H1 (cell line): ENCODE data around the gene USP50. TPM values are rescaled to one million over a fixed set of nuclear protein-coding genes. Genes with fewer than 3 reads are reported as not detected.

ENCODE experiments used
- CTCF ChIA-PET: fragments of 300-600 bp; sonication (Branson Sonifier 250); formaldehyde crosslinking; loops from one replicate; lab custom pipeline; 2021; ENCODE audit not compliant: partially characterized antibody; lab: Charles Lee
- POLR2A ChIA-PET: fragments of 300-600 bp; sonication (Branson Sonifier 250); formaldehyde crosslinking; loops from one replicate; lab custom pipeline; 2021; ENCODE audit warnings: inconsistent platforms; ENCODE audit not compliant: partially characterized antibody; lab: Charles Lee
- DNase-seq, 2 experiments: peaks; one replicate each; pipeline versions ENCODE4 v3.0.0 to v3.0.0-alpha.2; 2010 to 2022; ENCODE audit warnings: low spot score in 2 of 2, low read depth in 1 of 2, mixed read lengths in 1 of 2
- FAIRE-seq: peaks from 2 replicates; lab custom pipeline; 2011; peaks lifted over from hg19 to GRCh38; lab: Jason Lieb, UNC
- H2AFZ ChIP-seq: 2 replicates; pipeline ENCODE4 v1.8.1; 2012; ENCODE audit warnings: low read length, inconsistent platforms
- H2AK5ac ChIP-seq: 2 replicates; pipeline ENCODE4 v1.6.1; 2013; ENCODE audit warnings: low read depth, low read length
- H2BK120ac ChIP-seq: replicated peaks from 2 replicates; pipeline ENCODE3; 2013; ENCODE audit warnings: low read depth, low read length, inconsistent platforms
- H2BK12ac ChIP-seq: 2 replicates; pipeline ENCODE4 v1.6.1; 2013; ENCODE audit warnings: low read depth, low read length
- H2BK15ac ChIP-seq: 2 replicates; pipeline ENCODE4 v1.6.1; 2013; ENCODE audit warnings: low read length
- H2BK20ac ChIP-seq: 2 replicates; pipeline ENCODE4 v1.6.1; 2013; ENCODE audit warnings: low read length
- H2BK5ac ChIP-seq: 2 replicates; pipeline ENCODE4 v1.6.1; 2013; ENCODE audit warnings: low read depth, low read length
- H3K14ac ChIP-seq: 2 replicates; pipeline ENCODE4 v1.6.1; 2013; ENCODE audit warnings: inconsistent platforms; ENCODE audit not compliant: insufficient read length
- H3K18ac ChIP-seq: 2 replicates; pipeline ENCODE4 v1.6.1; 2013; ENCODE audit warnings: low read length; ENCODE audit errors: extremely low read depth
- H3K23ac ChIP-seq: 2 replicates; pipeline ENCODE4 v1.6.1; 2013; ENCODE audit warnings: inconsistent platforms; ENCODE audit not compliant: insufficient read length
- H3K23me2 ChIP-seq: 2 replicates; pipeline ENCODE4 v1.6.1; 2013; ENCODE audit warnings: low read depth, low read length
- H3K27ac ChIP-seq: 2 replicates; pipeline ENCODE4 v1.6.1; 2011; ENCODE audit warnings: low read depth, low read length, inconsistent platforms
- H3K27me3 ChIP-seq, 4 experiments: replicated peaks in 1 of 4; 1 replicate in 1 of 4; 2 replicates in 3 of 4; pipeline versions ENCODE4 v1.6.1 to v1.8.1; 2011 to 2013; ENCODE audit warnings: low read length in 3 of 4, mild to moderate bottlenecking in 3 of 4, inconsistent platforms in 2 of 4, mixed read lengths in 2 of 4, moderate library complexity in 1 of 4; ENCODE audit not compliant: control insufficient read depth in 3 of 4, insufficient read depth in 3 of 4; ENCODE audit errors: extremely low read depth in 1 of 4
- H3K36me3 ChIP-seq, 4 experiments: 2 replicates each; pipeline versions ENCODE4 v1.6.1 to v1.8.1; 2011 to 2013; ENCODE audit warnings: mild to moderate bottlenecking in 4 of 4, low read length in 3 of 4, moderate library complexity in 2 of 4, control low read depth in 1 of 4, inconsistent platforms in 1 of 4; ENCODE audit not compliant: insufficient read depth in 4 of 4, control insufficient read depth in 2 of 4
- H3K4ac ChIP-seq: replicated peaks from 2 replicates; pipeline ENCODE3; 2013; ENCODE audit warnings: low read length, low read depth, mixed read lengths, inconsistent platforms; ENCODE audit not compliant: insufficient read length
- H3K4me1 ChIP-seq, 4 experiments: replicated peaks in 1 of 4; 1 replicate in 1 of 4; 2 replicates in 3 of 4; pipeline versions ENCODE4 v1.6.1 to v1.8.1; 2011 to 2013; ENCODE audit warnings: low read length in 3 of 4, inconsistent platforms in 2 of 4, mixed read lengths in 1 of 4; ENCODE audit not compliant: insufficient read depth in 4 of 4, control insufficient read depth in 3 of 4
- H3K4me2 ChIP-seq, 2 experiments: 2 replicates each; pipeline versions ENCODE4 v1.6.1 to v1.8.1; 2011 to 2013; ENCODE audit warnings: low read depth in 2 of 2, low read length in 2 of 2, control low read depth in 1 of 2, inconsistent platforms in 1 of 2, mild to moderate bottlenecking in 1 of 2; ENCODE audit not compliant: insufficient read depth in 1 of 2
- H3K4me3 ChIP-seq, 4 experiments: fragments of 200-600, 300-600 bp in 1 of 4; sonication (generic), shearing (Covaris generic), sonication (Bioruptor Twin) in 1 of 4; 2 replicates each; pipeline versions ENCODE4 v1.5.1 to v1.8.1; 2011 to 2016; ENCODE audit warnings: low read length in 4 of 4, low read depth in 3 of 4, control low read depth in 2 of 4, inconsistent platforms in 2 of 4, mild to moderate bottlenecking in 2 of 4, mixed read lengths in 1 of 4, moderate library complexity in 1 of 4; ENCODE audit not compliant: insufficient read depth in 2 of 4; ENCODE audit errors: extremely low read depth in 1 of 4
- H3K56ac ChIP-seq: replicated peaks from 2 replicates; pipeline ENCODE3; 2013; ENCODE audit warnings: low read depth, mild to moderate bottlenecking, mixed read lengths, low read length, inconsistent platforms; ENCODE audit not compliant: insufficient read length
- H3K79me1 ChIP-seq: 2 replicates; pipeline ENCODE4 v1.6.1; 2013; ENCODE audit warnings: low read depth, low read length, control low read depth
- H3K79me2 ChIP-seq, 2 experiments: 2 replicates each; pipeline versions ENCODE4 v1.6.1 to v1.8.1; 2012 to 2013; ENCODE audit warnings: low read length in 2 of 2, mild to moderate bottlenecking in 2 of 2, inconsistent platforms in 1 of 2; ENCODE audit not compliant: insufficient read depth in 2 of 2, control insufficient read depth in 1 of 2
- H3K9ac ChIP-seq, 4 experiments: replicated peaks in 1 of 4; 1 replicate in 1 of 4; 2 replicates in 3 of 4; pipeline versions ENCODE4 v1.6.1 to v1.8.1; 2011 to 2013; ENCODE audit warnings: low read depth in 3 of 4, low read length in 3 of 4, control low read depth in 2 of 4, mild to moderate bottlenecking in 2 of 4, moderate library complexity in 2 of 4, inconsistent platforms in 1 of 4; ENCODE audit errors: extremely low read depth in 1 of 4
- H3K9me3 ChIP-seq, 2 experiments: 2 replicates each; pipeline versions ENCODE4 v1.6.1 to v1.8.1; 2012 to 2013; ENCODE audit warnings: mild to moderate bottlenecking in 2 of 2, moderate library complexity in 2 of 2, control low read depth in 1 of 2, inconsistent platforms in 1 of 2, low read depth in 1 of 2, low read length in 1 of 2, mixed read lengths in 1 of 2; ENCODE audit not compliant: insufficient read depth in 2 of 2
- H4K20me1 ChIP-seq, 2 experiments: replicated peaks in 1 of 2; 2 replicates each; pipeline versions ENCODE3 to v1.8.1; 2011 to 2013; ENCODE audit warnings: inconsistent platforms in 2 of 2, low read length in 2 of 2, mild to moderate bottlenecking in 1 of 2; ENCODE audit not compliant: insufficient read depth in 2 of 2, control insufficient read depth in 1 of 2
- H4K5ac ChIP-seq: 2 replicates; pipeline ENCODE4 v1.6.1; 2013; ENCODE audit warnings: low read length, low read depth, mixed read lengths, inconsistent platforms; ENCODE audit not compliant: insufficient read length
- H4K8ac ChIP-seq: 2 replicates; pipeline ENCODE4 v1.8.0; 2013; ENCODE audit warnings: mild to moderate bottlenecking, moderate library complexity, low read length, inconsistent platforms; ENCODE audit not compliant: insufficient read depth; ENCODE audit errors: extremely low read depth
- H4K91ac ChIP-seq: replicated peaks from 2 replicates; pipeline ENCODE3; 2013; ENCODE audit warnings: low read length, mixed read lengths, inconsistent platforms; ENCODE audit not compliant: insufficient read length
- CBX8 ChIP-seq: fragments of 300-800, 300-1000 bp; sonication (generic); IDR thresholded peaks from 2 replicates; pipeline ENCODE4 v1.7.1; 2016; ENCODE audit warnings: low read depth, low read length, borderline replicate concordance
- EP300 ChIP-seq, 2 experiments: IDR thresholded peaks; 1 replicate in 1 of 2; 2 replicates in 1 of 2; pipeline ENCODE4 v1.6.1; 2011 to 2012; ENCODE audit warnings: low read depth in 2 of 2, low read length in 2 of 2, mild to moderate bottlenecking in 2 of 2, borderline replicate concordance in 1 of 2, inconsistent platforms in 1 of 2, moderate library complexity in 1 of 2
- MAFK ChIP-seq: IDR thresholded peaks from 2 replicates; pipeline ENCODE4 v1.6.1; 2012; ENCODE audit warnings: low read depth, mild to moderate bottlenecking, improper control_type of control experiment, low read length
- RAD21 ChIP-seq, 2 experiments: IDR thresholded peaks in 1 of 2; conservative IDR thresholded peaks in 1 of 2; 2 replicates each; pipeline ENCODE4 v1.6.1; 2011; ENCODE audit warnings: low read depth in 2 of 2, low read length in 2 of 2, improper control_type of control experiment in 1 of 2, inconsistent platforms in 1 of 2, mild to moderate bottlenecking in 1 of 2, moderate library complexity in 1 of 2
- RXRA ChIP-seq: IDR thresholded peaks from 2 replicates; pipeline ENCODE4 v1.6.1; 2011; ENCODE audit warnings: low read depth, mild to moderate bottlenecking, low read length, moderate library complexity; ENCODE audit not compliant: insufficient read depth
- SRF ChIP-seq: IDR thresholded peaks from 2 replicates; pipeline ENCODE4 v1.6.1; 2011; ENCODE audit warnings: mild to moderate bottlenecking, low read depth, low read length, moderate library complexity
- TAF7 ChIP-seq: optimal IDR thresholded peaks from 2 replicates; pipeline ENCODE3; 2011; ENCODE audit warnings: low read depth, mild to moderate bottlenecking, inconsistent platforms, low read length, moderate library complexity, borderline replicate concordance
- WGBS, 2 experiments: shearing (Covaris generic) in 1 of 2; methylation state at CpG; one replicate each; pipeline versions ENCODE4 v1.1.6 to v1.1.7; 2013 to 2015; ENCODE audit warnings: low lambda C conversion rate in 2 of 2, mixed read lengths in 2 of 2, inconsistent platforms in 1 of 2, low coverage in 1 of 2, missing lambda C conversion rate in 1 of 2; ENCODE audit not compliant: insufficient replicate concordance in 2 of 2, insufficient coverage in 1 of 2, insufficient read length in 1 of 2; ENCODE audit errors: extremely low coverage in 1 of 2, missing lambda C conversion rate in 1 of 2; 5-methylcytosine and 5-hydroxymethylcytosine counted together
- polyA plus RNA-seq, 7 experiments: library from polyadenylated mRNA; depleted of rRNA in 3 of 7; stranded (reverse) in 5 of 7; unstranded in 2 of 7; fragments of >200 nt in 5 of 7; fragments of 200-250 nt in 2 of 7; gene quantifications; 1 replicate in 5 of 7; 2 replicates in 1 of 7; 4 replicates in 1 of 7; pipeline versions ENCODE4 v1.2.1 to v1.2.3, GENCODE V29; 2011 to 2013; ENCODE audit warnings: missing spikeins in 2 of 7, mixed read lengths in 2 of 7
- total RNA-seq: library from RNA; stranded (reverse); fragmentation: NEBNext Ultra II Directional; extraction: Animal tissue kit (Norgen Biotek cat#: 25700); gene quantifications from 2 replicates; pipeline ENCODE4 v1.2.1, GENCODE V29; 2021

The USP50 gene
- total and polyA plus RNA-seq, 2 of the 8 experiments (the other 6 are each of a cell fraction or from before 2014, with no cell fraction given): not detected

- Histone ChIP-seq H3K36me3 (peaks cover 0 to 38% (median 21%) of the 10 kb centered on the region in 4 experiments; a peak in 5 of 8 replicates), H2BK15ac (no peak overlapping the region), H4K91ac (no peak overlapping the region), H3K23me2 (no peaks in the 10 kb centered on the region), H4K20me1 (peaks cover 0 to 2% of the 10 kb centered on the region in 2 experiments), H3K14ac (no peak overlapping the region), H2BK120ac (no peak overlapping the region), H3K18ac (no peak overlapping the region), H3K4me1 (no peaks in the 10 kb centered on the region), H3K27ac (no peak overlapping the region), H4K8ac (no peak overlapping the region), H3K4me3 (no peak overlapping the region), H3K4ac (no peak overlapping the region), H3K23ac (no peak overlapping the region), H2AK5ac (no peak overlapping the region), H3K9me3 (no peaks in the 10 kb centered on the region), H3K79me2 (no peaks in the 10 kb centered on the region), H3K79me1 (no peaks in the 10 kb centered on the region), H3K9ac (no peak overlapping the region), H2BK20ac (no peak overlapping the region), H2AFZ (no peak overlapping the region), H3K56ac (no peak overlapping the region), H2BK5ac (no peak overlapping the region), H3K4me2 (no peak overlapping the region), H2BK12ac (no peak overlapping the region), H4K5ac (no peak overlapping the region), H3K27me3 (no peaks in the 10 kb centered on the region)
- ChIA-PET POLR2A (no interaction called here), CTCF (interaction anchor here (0.6 kb wide), 2 partner anchors 112 to 191 kb away, joined by 3 read pairs; no protein-coding TSS in a partner anchor)
- DNase-seq: no peak
- TF ChIP-seq TAF7 (no peak), RXRA (no peak), SRF (no peak), MAFK (no peak), CBX8 (no peak), RAD21 (IDR thresholded peaks at IDR 0.05 in 1 of 2, conservative IDR thresholded peaks at IDR 0.05 in 1 of 2; ENCODE audit: low read depth in 2 of 2, low read length in 2 of 2) (no peak), EP300 (IDR thresholded peaks at IDR 0.05; ENCODE audit: borderline replicate concordance in 1 of 2, low read depth in 2 of 2, low read length in 2 of 2) (no peak)
- 89% methylated on average over 1 of the region's 1 CpG; no CpG with 5 or more reads in 1 of the 2 experiments for WGBS, 2 experiments
- no peak for FAIRE-seq
Measured at GRCh38 chr15:50484781-50485180, 61.7 kb downstream of the USP50 start.
